HepG2 (cell line): ENCODE measurements around the gene A3GALT2. TPM values are rescaled to one million over a fixed set of nuclear protein-coding genes. Genes with fewer than 3 reads are reported as not detected.

ENCODE experiments used
- ATAC-seq: fragments of 200-7000 bp; cut with Tn5 transposase; 3 replicates; pipeline ENCODE4 v1.9.1; 2020; ENCODE audit warnings: mild to moderate bottlenecking, moderate library complexity
- BruUV-seq: library from RNA; stranded (reverse); fragments of 400-500 nt; replicated peaks from 2 replicates; lab custom pipeline; 2021; lab: Mats Ljungman, UMichigan
- CTCF ChIA-PET: fragments of 300-600 bp; formaldehyde crosslinking; extraction: SDS; loops from one replicate; lab custom pipeline; 2021; ENCODE audit warnings: low total read pairs, inconsistent platforms, low intra/inter-chr PET ratio; lab: Yijun Ruan, JAX
- POLR2A ChIA-PET: fragments of 350-600 bp; sonication (Branson Sonifier 250); formaldehyde crosslinking; loops from one replicate; lab custom pipeline; 2020; ENCODE audit warnings: antibody characterized with exemption, inconsistent platforms; lab: Yijun Ruan, JAX
- DNase-seq: peaks from one replicate; pipeline ENCODE4 v3.0.0-alpha.2; 2015; ENCODE audit warnings: low spot score
- FAIRE-seq: peaks from 3 replicates; lab custom pipeline; 2011; peaks lifted over from hg19 to GRCh38; lab: Jason Lieb, UNC
- H2AFZ ChIP-seq: one replicate; pipeline ENCODE4 v1.6.1; 2011; ENCODE audit warnings: low read length, inconsistent platforms
- H3K27ac ChIP-seq: fragments of 300-600 bp; 3 replicates; pipeline ENCODE4 v1.8.0; 2011; ENCODE audit warnings: mixed run types, mild to moderate bottlenecking, mixed read lengths, low read length, inconsistent platforms; ENCODE audit not compliant: insufficient read depth; ENCODE audit errors: extremely low read length
- H3K27me3 ChIP-seq, 2 experiments: fragments of 200-600 bp in 1 of 2; 2 replicates in 1 of 2; 3 replicates in 1 of 2; pipeline versions ENCODE4 v1.6.0 to v1.8.0; 2011; ENCODE audit warnings: low read length in 2 of 2, mild to moderate bottlenecking in 2 of 2, moderate library complexity in 2 of 2, inconsistent platforms in 1 of 2; ENCODE audit not compliant: insufficient read depth in 2 of 2, control insufficient read depth in 1 of 2
- H3K36me3 ChIP-seq, 2 experiments: fragments of 200-600 bp in 1 of 2; replicated peaks in 1 of 2; 2 replicates in 1 of 2; 3 replicates in 1 of 2; pipeline versions ENCODE4 v1.5.1 to v1.8.0; 2011; ENCODE audit warnings: low read length in 2 of 2, inconsistent platforms in 1 of 2; ENCODE audit not compliant: insufficient read depth in 2 of 2, control insufficient read depth in 1 of 2
- H3K4me1 ChIP-seq: 2 replicates; pipeline ENCODE4 v1.5.1; 2012; ENCODE audit warnings: low read length, inconsistent platforms; ENCODE audit not compliant: insufficient read depth
- H3K4me2 ChIP-seq: 2 replicates; pipeline ENCODE4 v1.6.0; 2011; ENCODE audit warnings: low read depth, low read length, inconsistent platforms
- H3K4me3 ChIP-seq, 3 experiments: fragments of 200-600 bp in 1 of 3; sonication (generic), shearing (Covaris generic) in 1 of 3; replicated peaks in 1 of 3; 2 replicates each; pipeline ENCODE4 v1.5.1; 2011 to 2016; ENCODE audit warnings: low read length in 3 of 3, inconsistent platforms in 2 of 3, low read depth in 2 of 3, mild to moderate bottlenecking in 2 of 3, control low read depth in 1 of 3, mixed read lengths in 1 of 3; ENCODE audit not compliant: insufficient read depth in 1 of 3
- H3K79me2 ChIP-seq: one replicate; pipeline ENCODE4 v1.6.1; 2011; ENCODE audit warnings: low read length, inconsistent platforms; ENCODE audit not compliant: insufficient read depth
- H3K9ac ChIP-seq: 2 replicates; pipeline ENCODE4 v1.6.0; 2011; ENCODE audit warnings: mild to moderate bottlenecking, low read depth, low read length, inconsistent platforms; ENCODE audit not compliant: insufficient read depth
- H3K9me3 ChIP-seq: 2 replicates; pipeline ENCODE4 v1.5.1; 2012; ENCODE audit warnings: mild to moderate bottlenecking, low read length
- H4K20me1 ChIP-seq: 2 replicates; pipeline ENCODE4 v1.6.0; 2011; ENCODE audit warnings: inconsistent platforms, mild to moderate bottlenecking, low read length, moderate library complexity; ENCODE audit not compliant: insufficient read depth
- GTF3A ChIP-seq: sonication (generic); formaldehyde crosslinking; conservative IDR thresholded peaks from 2 replicates; pipeline ENCODE4 v1.4.0; 2020; ENCODE audit warnings: mild to moderate bottlenecking, missing genetic modification reagents
- ONECUT2 ChIP-seq: sonication (generic); formaldehyde crosslinking; IDR thresholded peaks from 2 replicates; pipeline ENCODE4 v1.4.0; 2020; ENCODE audit warnings: missing genetic modification reagents
- PHF20 ChIP-seq: sonication (generic); formaldehyde crosslinking; IDR thresholded peaks from 2 replicates; pipeline ENCODE4 v1.5.0; 2020; ENCODE audit warnings: mild to moderate bottlenecking, missing genetic modification reagents
- RBM22 ChIP-seq: fragments of 200-400 bp; formaldehyde crosslinking; optimal IDR thresholded peaks from 2 replicates; pipeline ENCODE3; 2017; ENCODE audit warnings: mild to moderate bottlenecking, low read length, moderate library complexity
- TBL1XR1 ChIP-seq: fragments of 150-350 bp; IDR thresholded peaks from 2 replicates; pipeline ENCODE4 v1.6.1; 2014; ENCODE audit warnings: borderline replicate concordance, low read length; ENCODE audit not compliant: partially characterized antibody
- U2AF1 ChIP-seq: fragments of 200-400 bp; formaldehyde crosslinking; optimal IDR thresholded peaks from 2 replicates; pipeline ENCODE3; 2017; ENCODE audit warnings: mild to moderate bottlenecking, low read depth, low read length
- WGBS: methylation state at CpG from one replicate; pipeline ENCODE4 v1.1.6; 2017; ENCODE audit warnings: low lambda C conversion rate; 5-methylcytosine and 5-hydroxymethylcytosine counted together
- in situ Hi-C: cut with HindIII; loops from 2 replicates; pipeline ENCODE4 v1.10.0; 2017; ENCODE audit warnings: low pct_unique_long_range_greater_than_20kb; ENCODE audit not compliant: extremely low pct_ligation_motif_present
- intact Hi-C: fragments of 100-400 bp; cut with micrococcal nuclease; formaldehyde crosslinking; loops from one replicate; pipeline ENCODE4 v1.10.0; 2022; ENCODE audit not compliant: unreplicated experiment
- polyA plus RNA-seq, 8 experiments: library from polyadenylated mRNA; depleted of rRNA in 3 of 8; stranded (reverse) in 7 of 8; unstranded in 1 of 8; fragments of >200 nt; fragmentation: Illumina TruSeq in 4 of 8; extraction: Trizol in 4 of 8; gene quantifications; 2 replicates each; pipeline versions ENCODE4 v1.2.1 to v1.2.3, GENCODE V29; 2011 to 2016; ENCODE audit warnings: low read depth in 4 of 8, missing spikeins in 1 of 8, mixed read lengths in 1 of 8; ENCODE audit not compliant: insufficient read depth in 1 of 8
- total RNA-seq, 5 experiments: library from RNA; depleted of rRNA; stranded (reverse); fragments of >200 nt; fragmentation: Illumina TruSeq; extraction: Trizol; gene quantifications; 2 replicates each; pipeline ENCODE4 v1.2.3, GENCODE V29; 2016; ENCODE audit warnings: low read depth in 1 of 5
- TF ChIP-seq, protein P1 (sequence below), 2 experiments: sonication (generic) in 1 of 2; formaldehyde crosslinking in 1 of 2; IDR thresholded peaks; 2 replicates each; pipeline versions ENCODE4 v1.5.1 to v1.6.1; 2011 to 2020; ENCODE audit warnings: borderline replicate concordance in 1 of 2, low read depth in 1 of 2, low read length in 1 of 2, mild to moderate bottlenecking in 1 of 2, missing genetic modification reagents in 1 of 2, moderate library complexity in 1 of 2

Gene A3GALT2
- total and polyA plus RNA-seq, 2 of the 13 experiments (the other 11 are each of a cell fraction or from before 2014, with no cell fraction given), result not detected

DNA sequence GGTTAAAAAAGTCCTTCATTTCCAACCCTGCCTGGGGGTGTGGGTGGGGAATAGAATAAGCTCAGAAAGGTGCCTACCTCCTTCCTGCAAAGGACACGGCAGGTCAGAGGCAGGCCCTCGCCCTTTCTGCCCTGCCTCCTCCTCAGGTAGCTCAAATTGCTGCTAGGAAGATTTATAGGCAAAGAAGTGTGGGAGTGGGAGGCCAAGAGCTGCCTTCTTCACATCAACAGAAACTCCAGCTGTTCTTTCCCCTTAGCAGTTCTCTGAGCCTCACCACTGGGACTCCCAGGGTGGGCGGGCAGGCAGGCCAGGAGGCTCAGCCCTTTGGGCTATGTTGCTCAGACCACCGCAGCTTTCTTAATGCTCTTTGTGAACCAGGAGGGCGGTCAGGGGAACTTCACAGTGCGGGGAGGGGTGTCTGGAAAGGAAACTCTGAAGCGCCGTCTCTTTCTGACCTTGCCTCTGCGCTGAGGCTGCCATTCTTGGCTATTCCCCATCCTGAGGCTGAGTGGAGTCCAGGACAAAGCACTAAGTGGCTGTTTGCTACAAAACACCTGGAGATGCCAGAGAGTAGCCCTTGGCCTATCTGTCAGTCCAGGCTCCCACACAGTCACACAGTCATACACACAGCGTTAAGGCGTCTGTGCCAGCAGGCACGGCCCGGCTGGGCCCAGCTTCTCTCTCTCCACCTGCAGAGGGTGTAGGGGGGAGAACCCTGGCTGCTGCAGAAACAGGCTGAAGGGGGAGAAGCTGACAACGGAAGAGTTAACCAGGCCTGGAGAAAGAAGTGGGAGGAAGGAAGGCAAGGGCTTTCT is 3.0 kb upstream of the A3GALT2 start:
- FAIRE-seq (no peak), DNase-seq (no peak), ATAC-seq (no peak)
- in situ Hi-C loops, result no loop called here
- TF ChIP-seq U2AF1, result no peak
- TF ChIP-seq RBM22, result peak; percentile 24
- TF ChIP-seq PHF20, result no peak
- TF ChIP-seq GTF3A (CRISPR knock-in tag), result no peak
- TF ChIP-seq ONECUT2, result no peak
- TF ChIP-seq TBL1XR1, result no peak
- TF ChIP-seq, protein P1, sequence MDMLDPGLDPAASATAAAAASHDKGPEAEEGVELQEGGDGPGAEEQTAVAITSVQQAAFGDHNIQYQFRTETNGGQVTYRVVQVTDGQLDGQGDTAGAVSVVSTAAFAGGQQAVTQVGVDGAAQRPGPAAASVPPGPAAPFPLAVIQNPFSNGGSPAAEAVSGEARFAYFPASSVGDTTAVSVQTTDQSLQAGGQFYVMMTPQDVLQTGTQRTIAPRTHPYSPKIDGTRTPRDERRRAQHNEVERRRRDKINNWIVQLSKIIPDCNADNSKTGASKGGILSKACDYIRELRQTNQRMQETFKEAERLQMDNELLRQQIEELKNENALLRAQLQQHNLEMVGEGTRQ (IDR thresholded peaks at IDR 0.05; ENCODE audit: low read depth, low read length), result no peak
- TF ChIP-seq, protein P1 (CRISPR knock-in tag; IDR thresholded peaks at IDR 0.05; ENCODE audit: borderline replicate concordance), result no peak
- 92% methylated on average over 12 of the region's 14 CpGs for WGBS
- ChIA-PET CTCF (no interaction called here), POLR2A (interaction anchor here (1.0 to 1.3 kb wide), 2 partner anchors 10 to 23 kb away, joined by 3 to 4 read pairs; no protein-coding TSS in a partner anchor)
- Histone ChIP-seq H3K9ac (no peak overlapping the region), H4K20me1 (peaks cover 15% of the 10 kb centered on the region; the same call in 1 of the 2 replicates), H3K4me1 (no peaks in the 10 kb centered on the region), H3K4me3 (no peak overlapping the region), H3K9me3 (no peaks in the 10 kb centered on the region), H2AFZ (no peak overlapping the region), H3K36me3 (peaks cover 32 to 61% of the 10 kb centered on the region in 2 experiments), H3K79me2 (no peaks in the 10 kb centered on the region), H3K27ac (no peak overlapping the region), H3K4me2 (no peak overlapping the region), H3K27me3 (peaks cover 2 to 3% of the 10 kb centered on the region in 2 experiments; a peak in 3 of 5 replicates)
- intact Hi-C loops, result no loop called here
- BruUV-seq, result no TSS peak
